ENCODE data around the gene R3HDM2.

DNA sequence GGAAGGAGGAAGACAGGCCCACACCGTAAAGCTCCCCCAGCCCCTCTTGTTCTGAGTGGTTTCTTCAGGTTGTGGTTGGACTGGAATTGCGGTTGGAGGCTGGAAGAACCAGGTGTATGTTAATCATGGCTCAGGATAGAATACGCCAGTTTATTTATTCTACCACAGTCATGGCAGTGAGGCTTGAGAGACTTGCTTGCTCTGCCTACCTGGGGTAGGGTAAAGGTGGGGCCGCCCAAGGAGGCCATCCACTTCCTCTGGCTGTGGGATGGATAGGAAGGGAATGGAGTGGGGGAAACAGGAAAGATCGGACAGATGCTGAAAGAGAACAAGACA, 193.3 kb downstream of the R3HDM2 start:
- no peak for TF ChIP-seq EZH2 (IDR thresholded peaks at IDR 0.05; ENCODE audit: borderline replicate concordance, low read length)
- TF ChIP-seq, protein P1, sequence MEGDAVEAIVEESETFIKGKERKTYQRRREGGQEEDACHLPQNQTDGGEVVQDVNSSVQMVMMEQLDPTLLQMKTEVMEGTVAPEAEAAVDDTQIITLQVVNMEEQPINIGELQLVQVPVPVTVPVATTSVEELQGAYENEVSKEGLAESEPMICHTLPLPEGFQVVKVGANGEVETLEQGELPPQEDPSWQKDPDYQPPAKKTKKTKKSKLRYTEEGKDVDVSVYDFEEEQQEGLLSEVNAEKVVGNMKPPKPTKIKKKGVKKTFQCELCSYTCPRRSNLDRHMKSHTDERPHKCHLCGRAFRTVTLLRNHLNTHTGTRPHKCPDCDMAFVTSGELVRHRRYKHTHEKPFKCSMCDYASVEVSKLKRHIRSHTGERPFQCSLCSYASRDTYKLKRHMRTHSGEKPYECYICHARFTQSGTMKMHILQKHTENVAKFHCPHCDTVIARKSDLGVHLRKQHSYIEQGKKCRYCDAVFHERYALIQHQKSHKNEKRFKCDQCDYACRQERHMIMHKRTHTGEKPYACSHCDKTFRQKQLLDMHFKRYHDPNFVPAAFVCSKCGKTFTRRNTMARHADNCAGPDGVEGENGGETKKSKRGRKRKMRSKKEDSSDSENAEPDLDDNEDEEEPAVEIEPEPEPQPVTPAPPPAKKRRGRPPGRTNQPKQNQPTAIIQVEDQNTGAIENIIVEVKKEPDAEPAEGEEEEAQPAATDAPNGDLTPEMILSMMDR (IDR thresholded peaks at IDR 0.05; ENCODE audit: low read length), result no peak

Measured in OCI-LY1 (cell line).